ENCODE data around the gene TUBGCP2. TPM values are rescaled to one million over a fixed set of nuclear protein-coding genes. Genes with fewer than 3 reads are reported as not detected.

Gene TUBGCP2
- total RNA-seq, 1 experiment from 2014 or later: 92.2 TPM

DNA sequence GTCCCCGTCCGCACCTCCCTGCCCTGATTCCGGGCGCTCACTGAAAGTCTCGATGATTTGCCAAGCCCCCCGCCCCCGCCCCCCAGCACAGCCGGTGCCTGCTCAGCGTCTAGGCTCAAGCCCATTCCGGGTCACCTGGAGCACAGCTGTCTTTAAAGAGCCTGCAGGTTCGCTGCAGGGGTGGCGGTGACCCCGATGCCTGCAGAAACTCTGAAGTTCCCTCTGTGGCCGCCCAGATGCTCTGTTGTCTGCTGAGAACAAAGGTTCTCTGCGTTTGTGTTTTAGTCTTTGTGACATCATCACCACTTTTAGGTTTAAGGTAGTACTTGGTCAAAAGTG lies 70.2 kb downstream of the TUBGCP2 start:
- Mint-ChIP-seq H3K27me3 (ENCODE audit: insufficient read depth, unreplicated experiment) (peaks cover 3% of the 10 kb centered on the region), H3K36me3 (ENCODE audit: insufficient read depth, unreplicated experiment) (peaks cover 7% of the 10 kb centered on the region), H3K4me3 (ENCODE audit: unreplicated experiment) (peak overlapping the region; percentile 63), H3K4me1 (ENCODE audit: low read depth, unreplicated experiment) (peaks cover 9% of the 10 kb centered on the region), H3K27ac (ENCODE audit: unreplicated experiment) (no peak overlapping the region), H3K9me3 (ENCODE audit: unreplicated experiment) (no peaks in the 10 kb centered on the region)
- intact Hi-C loops (cut with micrococcal nuclease; ENCODE audit: unreplicated experiment): no loop called here
- H3K36me3 ChIP-seq (ENCODE audit: control insufficient read depth, insufficient read depth, low read length): no peaks in the 10 kb centered on the region
- H3K4me1 ChIP-seq: peaks cover 21% of the 10 kb centered on the region
- POLR2A ChIA-PET: no interaction called here
- H3K27me3 ChIP-seq (replicated peaks; ENCODE audit: control insufficient read depth, insufficient read depth, low read length): no peaks in the 10 kb centered on the region; the same call in none of the 2 replicates
- CTCF ChIA-PET: no interaction called here
- no peaks in the 10 kb centered on the region for H3K9me3 ChIP-seq
- no peak overlapping the region for H3K4me3 ChIP-seq (ENCODE audit: low read depth, low read length)
- TF ChIP-seq, protein P1, sequence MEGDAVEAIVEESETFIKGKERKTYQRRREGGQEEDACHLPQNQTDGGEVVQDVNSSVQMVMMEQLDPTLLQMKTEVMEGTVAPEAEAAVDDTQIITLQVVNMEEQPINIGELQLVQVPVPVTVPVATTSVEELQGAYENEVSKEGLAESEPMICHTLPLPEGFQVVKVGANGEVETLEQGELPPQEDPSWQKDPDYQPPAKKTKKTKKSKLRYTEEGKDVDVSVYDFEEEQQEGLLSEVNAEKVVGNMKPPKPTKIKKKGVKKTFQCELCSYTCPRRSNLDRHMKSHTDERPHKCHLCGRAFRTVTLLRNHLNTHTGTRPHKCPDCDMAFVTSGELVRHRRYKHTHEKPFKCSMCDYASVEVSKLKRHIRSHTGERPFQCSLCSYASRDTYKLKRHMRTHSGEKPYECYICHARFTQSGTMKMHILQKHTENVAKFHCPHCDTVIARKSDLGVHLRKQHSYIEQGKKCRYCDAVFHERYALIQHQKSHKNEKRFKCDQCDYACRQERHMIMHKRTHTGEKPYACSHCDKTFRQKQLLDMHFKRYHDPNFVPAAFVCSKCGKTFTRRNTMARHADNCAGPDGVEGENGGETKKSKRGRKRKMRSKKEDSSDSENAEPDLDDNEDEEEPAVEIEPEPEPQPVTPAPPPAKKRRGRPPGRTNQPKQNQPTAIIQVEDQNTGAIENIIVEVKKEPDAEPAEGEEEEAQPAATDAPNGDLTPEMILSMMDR (IDR thresholded peaks at IDR 0.05; ENCODE audit: insufficient read depth in 1 of 2, low read depth in 1 of 2, low read length in 1 of 2, severe bottlenecking in 1 of 2, unreplicated experiment in 1 of 2): no peak
- DNase-seq: no peak
- no TSS peak for BruUV-seq (replicated peaks)

DNA sequence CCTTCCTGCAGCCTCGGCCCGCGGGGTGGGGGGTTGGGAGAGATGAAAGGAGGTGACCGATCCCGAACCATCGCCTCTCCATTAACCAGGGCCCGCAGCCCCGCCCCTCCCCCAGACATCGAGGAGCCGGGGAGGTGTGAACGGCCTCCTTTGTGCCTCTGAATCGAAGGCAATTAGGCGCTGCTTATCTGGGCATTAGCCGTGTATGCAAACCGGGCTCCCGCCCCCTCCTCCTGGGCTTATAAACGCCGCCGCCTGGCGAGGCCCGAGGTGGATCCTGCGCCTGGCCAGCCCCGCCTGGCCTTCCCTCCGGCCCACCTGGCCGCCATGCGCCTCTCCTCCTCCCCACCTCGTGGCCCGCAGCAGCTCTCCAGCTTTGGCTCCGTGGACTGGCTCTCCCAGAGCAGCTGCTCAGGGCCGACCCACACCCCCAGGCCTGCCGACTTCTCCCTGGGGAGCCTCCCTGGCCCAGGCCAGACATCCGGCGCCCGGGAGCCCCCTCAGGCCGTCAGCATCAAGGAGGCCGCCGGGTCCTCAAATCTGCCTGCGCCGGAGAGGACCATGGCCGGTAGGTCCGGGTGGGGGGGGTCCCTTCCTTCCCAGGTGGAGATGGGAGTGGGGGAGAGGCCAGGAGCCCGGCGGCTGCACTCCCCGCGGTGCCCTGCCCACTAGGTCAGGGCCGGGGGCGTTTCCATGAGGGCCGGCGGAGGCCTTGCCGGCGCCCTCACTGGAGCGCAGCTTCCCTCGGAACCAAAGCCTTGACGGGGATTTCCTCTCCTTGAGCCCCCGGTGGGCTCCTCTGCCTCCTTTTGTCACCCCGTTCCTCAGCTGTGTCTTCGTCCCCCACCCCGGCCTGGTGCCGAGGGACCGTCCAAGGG lies 70.8 kb downstream of the TUBGCP2 start, which contains the start of gene VENTX:
Gene VENTX, plus strand, starts transcription at position 268 of the 878 bp plus-strand sequence. Its CDS starts 60 bp downstream, at position 328.
- no TSS peak for BruUV-seq (replicated peaks)
- H3K4me1 ChIP-seq: peaks cover 21% of the 10 kb centered on the region
- ChIA-PET POLR2A (no interaction called here), CTCF (no interaction called here)
- intact Hi-C loops (cut with micrococcal nuclease; ENCODE audit: unreplicated experiment): no loop called here
- no peak for DNase-seq
- H3K36me3 ChIP-seq (ENCODE audit: control insufficient read depth, insufficient read depth, low read length): no peaks in the 10 kb centered on the region
- peak within 1 kb of the TSS; percentile 38 for H3K4me3 ChIP-seq (ENCODE audit: low read depth, low read length)
- peaks cover 3% of the 10 kb centered on the region for H3K27me3 Mint-ChIP-seq (ENCODE audit: insufficient read depth, unreplicated experiment)
- peaks cover 9% of the 10 kb centered on the region for H3K4me1 Mint-ChIP-seq (ENCODE audit: low read depth, unreplicated experiment)
- peaks cover 7% of the 10 kb centered on the region for H3K36me3 Mint-ChIP-seq (ENCODE audit: insufficient read depth, unreplicated experiment)
- H3K27me3 ChIP-seq (replicated peaks; ENCODE audit: control insufficient read depth, insufficient read depth, low read length): no peaks in the 10 kb centered on the region; the same call in none of the 2 replicates
- no peaks in the 10 kb centered on the region for H3K9me3 Mint-ChIP-seq (ENCODE audit: unreplicated experiment)
- no peak within 1 kb of the TSS for H3K27ac Mint-ChIP-seq (ENCODE audit: unreplicated experiment)
- TF ChIP-seq, protein P1 (IDR thresholded peaks at IDR 0.05; ENCODE audit: insufficient read depth in 1 of 2, low read depth in 1 of 2, low read length in 1 of 2, severe bottlenecking in 1 of 2, unreplicated experiment in 1 of 2): no peak
- no peaks in the 10 kb centered on the region for H3K9me3 ChIP-seq
- peak within 1 kb of the TSS; percentile 63 for H3K4me3 Mint-ChIP-seq (ENCODE audit: unreplicated experiment)

DNA sequence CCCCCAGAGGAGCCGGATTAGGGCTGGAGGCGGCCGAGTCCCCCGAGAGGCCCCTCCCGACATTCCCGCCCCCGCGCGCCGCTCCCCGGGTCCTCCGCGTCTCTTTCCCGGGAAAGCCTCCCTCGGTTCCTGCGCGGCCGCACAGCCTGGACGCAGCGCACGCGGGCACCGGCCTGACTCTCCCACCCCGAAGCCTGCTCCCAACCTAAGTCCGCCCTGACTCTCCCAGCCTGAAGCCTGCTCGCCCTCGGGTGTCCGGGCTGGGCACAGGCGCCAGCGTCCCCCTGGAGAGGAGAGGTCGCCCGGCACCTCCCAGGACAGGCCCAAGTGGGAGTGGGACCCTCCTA lies 71.5 kb downstream of the TUBGCP2 start:
- Mint-ChIP-seq H3K4me1 (ENCODE audit: low read depth, unreplicated experiment) (peaks cover 9% of the 10 kb centered on the region), H3K27me3 (ENCODE audit: insufficient read depth, unreplicated experiment) (peaks cover 3% of the 10 kb centered on the region), H3K4me3 (ENCODE audit: unreplicated experiment) (peak overlapping the region; percentile 63), H3K27ac (ENCODE audit: unreplicated experiment) (no peak overlapping the region), H3K36me3 (ENCODE audit: insufficient read depth, unreplicated experiment) (peaks cover 7% of the 10 kb centered on the region), H3K9me3 (ENCODE audit: unreplicated experiment) (no peaks in the 10 kb centered on the region)
- POLR2A ChIA-PET: no interaction called here
- no peak for DNase-seq
- H3K9me3 ChIP-seq: no peaks in the 10 kb centered on the region
- TF ChIP-seq, protein P1 (IDR thresholded peaks at IDR 0.05; ENCODE audit: insufficient read depth in 1 of 2, low read depth in 1 of 2, low read length in 1 of 2, severe bottlenecking in 1 of 2, unreplicated experiment in 1 of 2): no peak
- H3K36me3 ChIP-seq (ENCODE audit: control insufficient read depth, insufficient read depth, low read length): no peaks in the 10 kb centered on the region
- H3K27me3 ChIP-seq (replicated peaks; ENCODE audit: control insufficient read depth, insufficient read depth, low read length): no peaks in the 10 kb centered on the region; the same call in none of the 2 replicates
- H3K4me1 ChIP-seq: peaks cover 21% of the 10 kb centered on the region
- H3K4me3 ChIP-seq (ENCODE audit: low read depth, low read length): peak overlapping the region; percentile 38; the same call in 1 of the 2 replicates
- intact Hi-C loops (cut with micrococcal nuclease; ENCODE audit: unreplicated experiment): no loop called here
- BruUV-seq (replicated peaks): no TSS peak
- CTCF ChIA-PET: no interaction called here
